Muscle of back (tissue), 11 donors: Measurements from ENCODE around the gene CYS1. TPM values are rescaled to one million over a fixed set of nuclear protein-coding genes. Genes with fewer than 3 reads are reported as not detected.
A peak's percentile ranks its signal among the peaks of the same experiment; 100 is the strongest.
"Not testable (repeated sequence)": the region's sequence is repeated elsewhere in the genome, so short reads cannot be mapped to it uniquely, and the experiment has no call there.

ENCODE experiments used
- DNase-seq, 3 donors: peaks; one replicate each; pipeline versions ENCODE4 v3.0.0 to v3.0.0-alpha.2; 2013
- polyA plus RNA-seq, 10 donors: library from polyadenylated mRNA; unstranded; fragments of 120-200 nt; gene quantifications; one replicate each; pipeline ENCODE4 v1.2.1, GENCODE V29; 2013; ENCODE audit not compliant: insufficient read length in 10 of 10

CYS1 gene
- polyA plus RNA-seq, 10 donors: 5.3 to 13.2 (median 11.0) TPM

- no peak for DNase-seq
Measured at GRCh38 chr2:10014418-10015190, 65.6 kb downstream of the CYS1 start.

GRCh38 chr2:10013651-10014417, 66.4 kb downstream of the CYS1 start:
- not testable (repeated sequence) for DNase-seq

- no peak for DNase-seq
Measured at GRCh38 chr2:10012963-10013461, 67.2 kb downstream of the CYS1 start.

DNA sequence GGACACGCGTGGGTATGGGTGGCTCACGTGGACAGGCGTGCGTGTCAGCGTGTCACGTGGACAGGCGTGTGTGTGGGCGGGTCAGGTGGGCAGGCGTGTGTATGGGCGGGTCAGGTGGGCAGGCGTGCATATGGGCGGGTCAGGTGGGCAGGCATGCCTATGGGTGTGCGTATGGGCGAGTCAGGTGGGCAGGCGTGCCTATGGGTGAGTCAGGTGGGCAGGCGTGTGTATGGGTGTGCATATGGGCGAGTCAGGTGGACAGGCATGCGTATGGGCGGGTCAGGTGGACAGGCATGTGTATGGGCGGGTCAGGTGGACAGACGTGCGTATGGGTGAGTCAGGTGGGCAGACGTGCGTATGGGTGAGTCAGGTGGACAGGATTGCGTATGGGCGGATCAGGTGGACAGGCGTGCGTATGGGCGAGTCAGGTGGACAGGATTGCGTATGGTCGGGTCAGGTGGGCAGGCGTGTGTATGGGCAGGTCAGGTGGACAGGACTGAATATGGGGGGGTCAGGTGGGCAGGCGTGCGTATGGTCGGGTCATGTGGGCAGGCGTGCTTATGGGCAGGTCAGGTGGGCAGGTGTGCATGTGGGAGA, 67.7 kb downstream of the CYS1 start:
- not testable (repeated sequence) for DNase-seq

DNA sequence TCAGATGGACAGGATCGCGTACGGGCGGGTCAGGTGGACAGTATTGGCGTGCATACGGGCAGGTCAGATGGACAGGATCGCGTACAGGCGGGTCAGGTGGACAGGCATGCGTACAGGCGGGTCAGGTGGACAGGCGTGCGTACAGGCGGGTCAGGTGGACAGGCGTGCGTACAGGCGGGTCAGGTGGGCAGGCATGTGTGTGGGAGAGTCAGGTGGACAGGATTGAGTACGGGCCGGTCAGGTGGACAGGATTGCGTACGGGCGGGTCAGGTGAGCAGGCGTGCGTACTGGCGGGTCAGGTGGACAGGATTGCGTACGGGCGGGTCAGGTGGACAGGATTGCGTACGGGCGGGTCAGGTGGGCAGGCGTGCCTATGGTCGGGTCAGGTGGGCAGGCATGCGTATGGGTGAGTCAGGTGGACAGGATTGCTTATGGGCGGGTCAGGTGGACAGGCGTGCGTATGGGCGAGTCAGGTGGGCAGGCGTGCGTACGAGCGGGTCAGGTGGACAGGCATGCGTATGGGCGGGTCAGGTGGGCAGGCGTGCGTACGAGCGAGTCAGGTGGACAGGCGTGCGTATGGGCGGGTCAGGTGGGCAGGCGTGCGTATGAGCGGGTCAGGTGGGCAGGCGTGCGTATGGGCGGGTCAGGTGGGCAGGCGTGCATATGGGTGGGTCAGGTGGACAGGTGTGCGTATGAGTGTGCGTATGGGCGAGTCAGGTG, 68.4 kb downstream of the CYS1 start:
- DNase-seq: not testable (repeated sequence)

GRCh38 chr2:10010861-10011605, 69.2 kb downstream of the CYS1 start:
- DNase-seq: not testable (repeated sequence)

DNA sequence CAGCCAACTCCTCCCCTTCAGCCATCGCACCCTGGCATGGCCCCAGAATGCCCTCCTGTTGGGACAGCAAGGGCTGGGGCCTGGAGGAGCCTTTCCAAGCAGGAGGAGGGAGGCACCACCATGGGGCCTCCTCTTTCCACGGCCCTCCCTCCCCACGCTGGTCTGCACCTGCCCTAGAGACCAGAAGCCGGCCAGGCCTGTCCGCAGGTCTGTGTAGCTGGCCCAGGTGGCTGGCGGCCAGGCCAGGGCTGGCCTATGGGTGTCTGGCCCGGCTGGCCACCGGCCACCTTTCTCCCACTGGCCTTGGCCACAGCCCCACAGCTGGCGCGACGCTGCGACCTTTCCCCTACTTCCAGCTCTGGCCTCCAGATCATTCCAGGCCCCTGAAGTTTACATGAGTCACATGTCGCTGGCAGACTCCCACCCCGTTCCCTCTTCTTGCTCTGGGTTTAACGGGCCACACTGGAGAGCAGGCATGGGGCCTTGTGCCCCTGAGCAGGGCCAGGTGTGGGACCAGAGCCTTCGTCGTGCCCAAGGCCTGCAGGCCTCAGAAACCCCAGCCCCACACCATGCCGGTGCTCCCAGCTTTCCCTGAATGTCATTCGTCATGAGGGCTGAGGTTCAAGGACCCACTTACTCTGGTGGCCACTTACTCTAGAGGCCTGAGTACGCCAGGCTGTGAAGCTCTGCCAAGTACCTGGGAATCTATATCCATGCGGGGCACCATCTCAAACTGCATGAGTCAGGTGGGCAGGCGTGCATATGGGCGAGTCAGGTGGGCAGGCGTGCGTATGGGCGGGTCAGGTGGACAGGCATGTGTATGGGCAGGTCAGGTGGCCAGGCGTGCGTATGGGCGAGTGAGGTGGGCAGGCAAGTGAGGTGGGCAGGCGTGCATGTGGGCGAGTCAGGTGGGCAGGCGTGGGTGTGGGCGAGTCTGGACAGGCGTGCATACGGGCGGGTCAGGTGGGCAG, 70.1 kb downstream of the CYS1 start:
- DNase-seq: peak; percentile 33 to 72 (median 67)

DNA sequence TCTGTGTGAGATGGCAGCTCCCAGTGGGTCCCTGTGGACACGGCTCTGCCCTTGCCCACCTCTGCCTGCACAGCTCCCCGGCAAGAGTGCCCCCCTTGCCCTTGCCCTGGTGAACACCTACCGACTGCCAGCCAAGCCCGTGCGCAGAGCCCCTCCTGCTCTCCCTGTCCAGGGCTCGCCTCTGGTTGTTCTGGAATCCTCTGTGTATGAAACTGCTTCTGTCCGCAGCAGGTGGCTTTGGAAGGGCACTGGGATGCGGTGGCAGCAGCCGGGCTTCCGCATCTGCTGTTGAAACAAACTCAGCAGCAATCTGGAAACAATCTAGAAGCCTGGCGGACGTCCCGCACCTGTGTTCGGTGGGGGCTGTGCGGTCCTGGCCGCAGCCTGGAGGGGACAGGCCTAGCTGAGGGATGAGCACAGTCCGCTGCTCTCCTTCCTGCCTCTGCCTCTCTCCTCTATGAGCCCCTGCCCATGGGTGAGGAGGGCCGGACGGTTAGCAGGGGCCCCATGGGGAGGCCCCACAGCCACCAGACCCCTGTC, 70.9 kb downstream of the CYS1 start:
- peak in 1 of 3 donors; percentile 53 for DNase-seq

DNA sequence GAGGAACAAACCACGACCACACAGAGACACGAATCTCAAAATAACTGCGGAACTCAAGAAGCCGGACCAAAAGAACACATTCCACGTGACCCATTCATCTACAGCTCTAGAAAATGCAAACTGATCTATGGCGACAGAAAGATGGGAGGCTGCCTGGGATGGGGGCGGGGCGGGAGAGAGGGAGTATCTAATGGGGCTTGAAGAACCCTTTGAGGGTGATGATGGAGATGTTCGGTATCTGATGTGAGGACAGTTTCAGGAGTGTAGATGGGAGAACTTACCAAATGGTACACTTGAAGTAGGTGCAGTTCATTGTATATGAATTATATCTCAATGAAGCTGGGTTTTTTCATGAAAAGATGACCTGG, 71.4 kb downstream of the CYS1 start:
- DNase-seq: no peak

DNA sequence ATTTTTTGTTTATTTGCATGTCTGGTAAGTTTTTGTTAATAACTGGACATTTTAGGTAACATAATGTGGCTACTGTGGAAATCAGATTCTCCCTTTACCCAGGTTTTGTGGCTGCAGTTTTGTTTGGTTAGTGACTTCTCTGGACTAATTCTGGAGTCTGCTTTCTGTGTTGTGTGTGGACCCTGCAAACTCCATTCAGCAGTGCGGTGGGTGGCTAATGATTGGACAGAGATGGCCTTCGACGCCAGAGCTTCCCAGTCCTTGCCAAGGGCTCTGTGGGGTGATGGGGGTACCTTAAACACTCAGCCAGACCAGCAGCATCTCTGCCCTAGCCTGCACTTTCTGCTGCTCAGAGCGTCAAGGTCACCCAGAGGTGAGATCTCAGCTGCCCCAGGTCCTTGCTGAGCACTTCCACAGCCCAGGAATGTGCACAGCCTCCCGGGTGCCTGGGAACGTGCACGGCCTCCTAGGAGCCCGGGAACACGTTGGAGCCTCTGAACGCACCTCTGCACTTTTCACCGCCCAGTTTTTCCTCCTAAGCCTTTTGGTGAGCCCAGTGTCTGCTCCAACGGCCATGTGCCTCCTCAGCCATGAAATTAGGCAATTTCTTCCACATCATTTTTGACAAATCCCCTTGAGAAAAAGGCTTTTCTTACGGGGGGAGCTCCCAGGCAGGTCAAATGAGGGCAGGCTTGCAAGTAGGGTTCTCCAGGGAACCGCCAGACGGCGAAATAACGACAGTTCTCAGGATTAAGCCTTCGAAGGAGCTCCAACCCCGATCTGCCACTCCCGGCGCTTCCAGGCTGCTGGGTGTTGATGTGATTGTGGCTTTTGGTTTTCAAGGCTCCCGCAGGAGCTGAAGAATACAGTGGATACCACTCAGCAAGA, 72.0 kb downstream of the CYS1 start:
- no peak for DNase-seq

- no peak for DNase-seq
Measured at GRCh38 chr2:10007435-10007834, 72.8 kb downstream of the CYS1 start.

Other genes with a start within 250 kb of the CYS1 start
- 10 to 100 TPM; 10.0 to 19.2 (median 13.6) TPM for gene TAF1B, start 236.9 kb downstream of the CYS1 start, polyA plus RNA-seq
- 1 to 10 TPM in 7 of 10 donors, under 1 TPM in 3; 0.60 to 8.0 (median 1.3) TPM for gene GRHL1, start 128.7 kb downstream of the CYS1 start, polyA plus RNA-seq
- 10 to 100 TPM; 20.5 to 32.5 (median 23.9) TPM for gene KLF11, start 36.9 kb downstream of the CYS1 start, polyA plus RNA-seq
- 10 to 100 TPM; 25.5 to 67.1 (median 43.1) TPM for gene RRM2, start 42.3 kb upstream of the CYS1 start, polyA plus RNA-seq
- 10 to 100 TPM; 19.9 to 39.4 (median 34.4) TPM for gene HPCAL1, start 222.5 kb upstream of the CYS1 start, polyA plus RNA-seq